AG09319 (cell line): ENCODE measurements around the gene MDFI.
"Not testable (repeated sequence)": the region's sequence is repeated elsewhere in the genome, so short reads cannot be mapped to it uniquely, and the experiment has no call there.

Experiments
- DNase-seq: peaks from one replicate; pipeline ENCODE4 v3.0.0-alpha.2; 2010; ENCODE audit warnings: low read depth; ENCODE audit errors: extremely low read depth
- CTCF ChIP-seq: IDR thresholded peaks from 2 replicates; pipeline ENCODE4 v1.5.1; 2011; ENCODE audit warnings: low read depth, mild to moderate bottlenecking, inconsistent platforms, low read length, moderate library complexity

Gene MDFI

GRCh38 chr6:41615311-41615710 lies 23.0 kb upstream of the MDFI start:
- no peak for TF ChIP-seq CTCF
- DNase-seq = no peak

DNA sequence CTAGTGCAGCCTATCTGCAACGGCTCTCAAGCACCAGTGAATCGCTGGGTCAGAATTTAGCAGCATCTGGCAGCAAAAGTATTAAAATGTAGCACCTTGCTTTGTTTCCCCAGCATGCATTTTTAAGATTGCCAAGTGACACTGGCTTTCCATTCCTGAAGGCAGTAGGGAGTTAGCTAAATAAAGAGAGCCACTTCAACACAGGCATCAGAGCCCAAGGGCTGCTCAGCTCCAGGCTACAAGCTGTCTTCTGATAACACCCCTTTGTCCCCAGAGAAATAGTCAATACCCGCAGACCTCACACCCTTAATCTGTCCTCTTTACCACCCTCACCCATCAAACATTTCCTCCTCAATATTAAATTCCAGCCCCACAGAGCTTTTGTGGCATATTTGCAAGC lies 19.7 kb upstream of the MDFI start:
- DNase-seq = no peak
- no peak for TF ChIP-seq CTCF

DNA sequence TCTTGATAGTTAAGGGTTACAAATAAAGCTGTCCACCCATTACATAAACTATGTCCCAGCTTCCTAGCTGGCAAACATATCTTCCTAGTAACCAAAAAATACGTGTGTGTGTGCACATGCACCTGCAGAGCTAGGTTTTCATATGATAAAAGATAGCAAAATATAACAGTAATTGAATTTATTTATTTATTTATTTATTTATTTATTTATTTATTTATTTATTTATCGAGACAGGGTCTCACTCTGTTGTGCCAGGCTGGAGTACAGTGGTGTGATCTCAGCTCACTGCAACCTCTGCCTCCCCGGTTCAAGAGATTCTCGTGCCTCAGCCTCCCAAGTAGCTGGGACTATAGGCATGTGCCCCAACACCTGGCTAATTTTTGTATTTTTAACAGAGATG lies 19.1 kb upstream of the MDFI start:
- DNase-seq = not testable (repeated sequence)

DNA sequence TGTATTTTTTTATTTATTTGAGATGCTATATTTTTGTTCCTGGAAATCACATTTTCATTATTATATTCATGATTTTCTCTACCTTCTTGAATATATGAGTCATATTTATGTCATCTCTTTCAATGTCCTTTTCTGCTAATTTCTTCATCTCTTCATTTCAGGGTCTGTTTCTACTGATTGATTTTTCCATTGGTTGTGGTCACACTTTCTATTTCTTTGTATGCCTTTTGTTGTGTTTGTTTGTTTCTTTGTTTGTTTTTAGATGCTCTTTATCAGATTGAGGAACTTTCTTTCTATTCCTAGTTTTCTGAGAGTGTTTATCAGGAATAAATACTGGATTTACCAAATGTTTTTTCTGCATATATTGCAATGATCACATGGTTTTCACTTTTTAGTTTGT lies 16.9 kb upstream of the MDFI start:
- DNase-seq = no peak
- no peak for TF ChIP-seq CTCF

DNA sequence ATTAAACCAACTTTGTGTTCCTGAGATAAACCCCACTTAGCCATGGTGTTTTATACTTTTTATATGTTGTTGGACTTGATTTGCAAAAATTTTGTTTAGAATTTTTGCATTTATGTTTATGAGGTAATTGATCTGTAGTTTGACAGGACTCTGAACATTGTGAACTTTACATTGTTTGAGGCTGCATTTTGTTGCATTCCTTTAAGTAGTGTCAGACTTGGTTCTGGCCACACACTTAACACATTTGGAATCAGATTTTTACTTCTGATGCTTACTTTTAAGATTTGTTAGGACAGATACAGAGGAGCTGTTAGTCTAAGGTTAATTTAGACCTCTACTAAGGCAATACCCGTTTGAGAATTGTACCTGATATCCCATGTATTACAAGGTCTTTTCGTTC lies 16.5 kb upstream of the MDFI start:
- no peak for TF ChIP-seq CTCF
- DNase-seq = no peak

DNA sequence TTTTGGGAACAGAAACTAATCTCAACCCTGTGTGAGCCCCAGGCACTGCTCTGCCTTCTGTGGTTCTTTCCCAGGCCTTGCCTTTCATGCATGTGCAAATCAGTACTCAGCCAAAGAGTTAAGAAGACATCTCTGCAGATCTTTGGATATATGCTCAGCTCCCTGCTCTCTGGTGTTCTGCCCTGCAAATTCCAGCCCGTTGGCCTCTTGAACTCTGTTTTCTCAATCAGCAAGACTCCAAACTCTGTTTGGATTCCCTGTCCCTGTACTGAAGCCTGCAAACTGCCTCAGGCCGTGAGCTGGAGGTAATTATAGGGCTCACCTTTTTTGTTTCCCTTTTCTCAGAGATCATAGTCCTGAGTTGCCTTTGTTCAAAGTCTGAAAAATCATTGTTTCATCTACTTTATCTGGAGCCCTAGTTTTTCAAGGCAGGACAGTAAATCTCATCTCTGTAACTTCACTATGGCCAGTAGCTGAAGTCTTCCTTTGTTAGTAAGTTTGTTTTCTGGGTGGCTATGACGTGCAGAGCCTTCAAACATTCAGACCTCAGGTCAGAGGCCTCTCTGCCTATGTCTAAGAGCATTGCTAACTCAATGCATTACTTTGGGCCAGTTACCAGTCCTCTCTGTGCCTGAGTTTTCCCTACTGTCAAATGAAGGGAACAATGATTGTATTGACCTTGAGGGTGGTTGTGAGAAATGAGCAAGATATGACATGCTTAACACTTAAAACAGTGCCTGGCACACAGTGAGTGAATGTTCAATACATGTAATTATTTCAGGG lies 15.9 kb upstream of the MDFI start:
- DNase-seq = no peak
- no peak for TF ChIP-seq CTCF

- no peak for DNase-seq
- TF ChIP-seq CTCF = no peak
Observed at GRCh38 chr6:41623330-41623729, 14.9 kb upstream of the MDFI start.
